DOHH2 (cell line): ENCODE data around the gene AGXT.

Experiments
- H3F3A ChIP-seq: fragments of 200-600 bp; sonication (generic), shearing (Covaris generic); 2 replicates; pipeline ENCODE4 v1.6.0; 2016; ENCODE audit warnings: antibody characterized with exemption, mild to moderate bottlenecking; ENCODE audit not compliant: control insufficient read depth, insufficient read depth
- H3K27ac ChIP-seq: fragments of 200-600 bp; sonication (generic); 2 replicates; pipeline ENCODE4 v1.5.1; 2014; ENCODE audit warnings: low read depth, mild to moderate bottlenecking, low read length, moderate library complexity
- H3K27me3 ChIP-seq: fragments of 200-600 bp; sonication (generic); 2 replicates; pipeline ENCODE4 v1.6.1; 2014; ENCODE audit warnings: mild to moderate bottlenecking, low read length, mixed read lengths; ENCODE audit not compliant: control insufficient read depth
- H3K36me3 ChIP-seq: fragments of 200-600 bp; sonication (generic); 2 replicates; pipeline ENCODE4 v1.6.1; 2014; ENCODE audit warnings: mild to moderate bottlenecking, low read length, moderate library complexity, mixed read lengths; ENCODE audit not compliant: control insufficient read depth
- H3K4me1 ChIP-seq: fragments of 200-600 bp; sonication (generic); 2 replicates; pipeline ENCODE4 v1.6.1; 2014; ENCODE audit warnings: mild to moderate bottlenecking, low read length, mixed read lengths; ENCODE audit not compliant: control insufficient read depth
- H3K4me2 ChIP-seq: fragments of 200-600 bp; sonication (generic); 2 replicates; pipeline ENCODE4 v1.6.0; 2014; ENCODE audit warnings: mild to moderate bottlenecking, low read length, moderate library complexity
- H3K4me3 ChIP-seq: fragments of 200-600 bp; sonication (generic); 2 replicates; pipeline ENCODE4 v1.5.1; 2014; ENCODE audit warnings: mild to moderate bottlenecking, low read length, mixed read lengths
- H3K79me2 ChIP-seq: fragments of 200-600 bp; sonication (generic); 2 replicates; pipeline ENCODE4 v1.6.1; 2014; ENCODE audit warnings: mild to moderate bottlenecking, low read length, mixed read lengths; ENCODE audit not compliant: control insufficient read depth
- H3K9me2 ChIP-seq: fragments of 200-600 bp; sonication (generic); replicated peaks from 2 replicates; pipeline ENCODE4 v1.6.1; 2014; ENCODE audit warnings: mild to moderate bottlenecking, low read length, mixed read lengths; ENCODE audit not compliant: control insufficient read depth
- H3K9me3 ChIP-seq: fragments of 200-600 bp; sonication (generic); 2 replicates; pipeline ENCODE4 v1.6.1; 2014; ENCODE audit warnings: antibody characterized with exemption, low read length, mixed read lengths; ENCODE audit not compliant: control insufficient read depth, insufficient read depth
- H4K20me1 ChIP-seq: fragments of 200-600 bp; sonication (generic); 2 replicates; pipeline ENCODE4 v1.6.0; 2014; ENCODE audit warnings: low read depth, mild to moderate bottlenecking, antibody characterized with exemption, low read length, moderate library complexity; ENCODE audit not compliant: control insufficient read depth, insufficient read depth
- CTCF ChIP-seq: fragments of 200-600 bp; sonication (generic); IDR thresholded peaks from one replicate; pipeline ENCODE4 v1.5.1; 2014; ENCODE audit warnings: antibody characterized with exemption, mild to moderate bottlenecking, low read depth, low read length; ENCODE audit not compliant: poor library complexity, severe bottlenecking
- EZH2phosphoT487 ChIP-seq: fragments of 200-600 bp; sonication (generic); IDR thresholded peaks from 2 replicates; pipeline ENCODE4 v1.6.1; 2017; ENCODE audit warnings: borderline replicate concordance, mild to moderate bottlenecking, antibody characterized with exemption, low read length, moderate library complexity, mixed read lengths

AGXT gene

GRCh38 chr2:240869109-240869955 lies 708 bp downstream of the AGXT start:
- no peaks in the 10 kb centered on the region for H4K20me1 ChIP-seq
- no peaks in the 10 kb centered on the region for H3K9me3 ChIP-seq
- no peak for TF ChIP-seq EZH2phosphoT487
- TF ChIP-seq CTCF, result no peak
- no peaks in the 10 kb centered on the region for H3K4me1 ChIP-seq
- no peak overlapping the region for H3K4me2 ChIP-seq
- no peaks in the 10 kb centered on the region for H3F3A ChIP-seq
- H3K27ac ChIP-seq, result no peak overlapping the region
- H3K79me2 ChIP-seq, result no peaks in the 10 kb centered on the region
- no peaks in the 10 kb centered on the region for H3K9me2 ChIP-seq
- no peak overlapping the region for H3K4me3 ChIP-seq
- H3K27me3 ChIP-seq, result peaks cover 3% of the 10 kb centered on the region; the same call in 1 of the 2 replicates
- no peaks in the 10 kb centered on the region for H3K36me3 ChIP-seq

GRCh38 chr2:240869956-240870875 lies 1.6 kb downstream of the AGXT start:
- H3K36me3 ChIP-seq, result no peaks in the 10 kb centered on the region

More at GRCh38 chr2:240869956-240870875, 1.6 kb downstream of the AGXT start:
- Histone ChIP-seq H3K4me1 (no peaks in the 10 kb centered on the region), H3K27ac (no peak overlapping the region), H3K4me2 (no peak overlapping the region), H3K4me3 (no peak overlapping the region), H3K9me2 (no peaks in the 10 kb centered on the region), H4K20me1 (no peaks in the 10 kb centered on the region), H3K27me3 (peaks cover 3% of the 10 kb centered on the region; the same call in 1 of the 2 replicates), H3K9me3 (no peaks in the 10 kb centered on the region), H3F3A (no peaks in the 10 kb centered on the region), H3K79me2 (no peaks in the 10 kb centered on the region)
- TF ChIP-seq EZH2phosphoT487 (no peak), CTCF (no peak)
